HepG2 (cell line): Measurements from ENCODE around the gene CADM2.

Experiments used
- SETDB1 ChIP-seq: sonication (generic); formaldehyde crosslinking; IDR thresholded peaks from 2 replicates; pipeline ENCODE4 v1.5.1; 2020; ENCODE audit warnings: missing genetic modification reagents, mild to moderate bottlenecking, borderline replicate concordance
- ZMYM2 ChIP-seq: sonication (generic); formaldehyde crosslinking; IDR thresholded peaks from 2 replicates; pipeline ENCODE4 v1.8.0; 2022; ENCODE audit warnings: mild to moderate bottlenecking, missing genetic modification reagents

DNA sequence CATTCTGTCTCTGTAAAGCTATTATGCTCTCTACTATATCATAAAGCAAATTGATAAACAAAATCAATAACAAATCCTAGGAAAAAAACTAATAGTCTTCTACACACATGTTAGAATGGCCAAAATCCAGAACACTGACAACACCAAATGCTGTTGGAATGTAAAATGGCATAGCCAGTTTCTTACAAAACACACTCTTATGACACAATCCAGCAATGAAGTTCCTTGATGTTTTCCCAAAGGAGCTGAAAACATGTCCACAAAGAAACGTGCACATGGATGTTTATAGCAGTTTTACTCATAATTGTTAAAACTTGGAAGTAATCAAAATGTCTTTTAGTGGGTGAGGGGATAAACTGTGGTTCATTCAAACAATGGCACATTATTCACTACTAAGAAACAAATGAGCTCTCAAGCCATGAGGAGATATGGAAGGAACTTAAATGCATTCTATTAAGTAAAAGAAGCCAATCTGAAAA, 32.7 kb downstream of the CADM2 start:
- no peak for TF ChIP-seq SETDB1
- no peak for TF ChIP-seq ZMYM2 (CRISPR knock-in tag)
